ENCODE measurements around the gene FZD4. TPM values are rescaled to one million over a fixed set of nuclear protein-coding genes. Genes with fewer than 3 reads are reported as not detected.
"Not testable (repeated sequence)": the region's sequence is repeated elsewhere in the genome, so short reads cannot be mapped to it uniquely, and the experiment has no call there.

Gene FZD4
- total RNA-seq, 1 donor, result 12.7 TPM

GRCh38 chr11:86918973-86919372, 36.2 kb downstream of the FZD4 start:
- H3K36me3 ChIP-seq (ENCODE audit: insufficient read depth, low read length), result no peaks in the 10 kb centered on the region
- H3K27me3 ChIP-seq (ENCODE audit: insufficient read depth, low read length), result no peaks in the 10 kb centered on the region
- H2AFZ ChIP-seq (ENCODE audit: low read length), result peak overlapping the region; percentile 88
- peak overlapping the region; percentile 85 for H3K27ac ChIP-seq (ENCODE audit: low read depth, low read length)
- H3K9me3 ChIP-seq (ENCODE audit: low read depth, low read length), result no peaks in the 10 kb centered on the region
- TF ChIP-seq, protein P1, sequence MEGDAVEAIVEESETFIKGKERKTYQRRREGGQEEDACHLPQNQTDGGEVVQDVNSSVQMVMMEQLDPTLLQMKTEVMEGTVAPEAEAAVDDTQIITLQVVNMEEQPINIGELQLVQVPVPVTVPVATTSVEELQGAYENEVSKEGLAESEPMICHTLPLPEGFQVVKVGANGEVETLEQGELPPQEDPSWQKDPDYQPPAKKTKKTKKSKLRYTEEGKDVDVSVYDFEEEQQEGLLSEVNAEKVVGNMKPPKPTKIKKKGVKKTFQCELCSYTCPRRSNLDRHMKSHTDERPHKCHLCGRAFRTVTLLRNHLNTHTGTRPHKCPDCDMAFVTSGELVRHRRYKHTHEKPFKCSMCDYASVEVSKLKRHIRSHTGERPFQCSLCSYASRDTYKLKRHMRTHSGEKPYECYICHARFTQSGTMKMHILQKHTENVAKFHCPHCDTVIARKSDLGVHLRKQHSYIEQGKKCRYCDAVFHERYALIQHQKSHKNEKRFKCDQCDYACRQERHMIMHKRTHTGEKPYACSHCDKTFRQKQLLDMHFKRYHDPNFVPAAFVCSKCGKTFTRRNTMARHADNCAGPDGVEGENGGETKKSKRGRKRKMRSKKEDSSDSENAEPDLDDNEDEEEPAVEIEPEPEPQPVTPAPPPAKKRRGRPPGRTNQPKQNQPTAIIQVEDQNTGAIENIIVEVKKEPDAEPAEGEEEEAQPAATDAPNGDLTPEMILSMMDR (IDR thresholded peaks at IDR 0.05; ENCODE audit: extremely low read depth, low read depth, low read length), result no peak
- peaks cover 34% of the 10 kb centered on the region for H3K4me1 ChIP-seq (ENCODE audit: insufficient read depth, low read length)
- no peak for DNase-seq (ENCODE audit: insufficient read length, low spot score, missing footprints)
- no peaks in the 10 kb centered on the region for H3K79me2 ChIP-seq (ENCODE audit: insufficient read depth, low read length)
- peak overlapping the region; percentile 77 for H3K4me2 ChIP-seq (ENCODE audit: insufficient read depth, low read length)
- H3K4me3 ChIP-seq (ENCODE audit: insufficient read depth, low read length), result peak overlapping the region; percentile 33
- no peaks in the 10 kb centered on the region for H4K20me1 ChIP-seq (ENCODE audit: insufficient read depth, low read length)

DNA sequence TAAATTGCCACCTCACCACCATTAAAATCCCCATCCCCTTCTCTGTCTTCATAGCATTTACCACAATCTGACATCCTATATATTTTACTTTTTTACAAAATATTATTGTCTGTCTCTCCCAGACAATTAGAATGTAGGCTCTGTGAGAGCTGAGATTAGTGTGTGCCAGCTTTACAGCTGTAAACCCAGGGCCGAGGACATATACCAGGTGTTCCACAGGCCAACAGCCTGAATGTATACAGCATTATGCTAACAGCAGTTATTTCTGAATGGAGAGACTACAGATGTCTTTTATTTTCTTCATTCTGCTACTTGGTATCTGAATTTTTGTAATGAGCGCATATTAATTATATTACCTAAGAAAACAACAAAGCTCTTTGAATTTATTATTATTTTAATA, 36.7 kb downstream of the FZD4 start:
- no peak overlapping the region for H3K4me3 ChIP-seq (ENCODE audit: insufficient read depth, low read length)
- H3K36me3 ChIP-seq (ENCODE audit: insufficient read depth, low read length), result no peaks in the 10 kb centered on the region
- H2AFZ ChIP-seq (ENCODE audit: low read length), result no peak overlapping the region
- H3K79me2 ChIP-seq (ENCODE audit: insufficient read depth, low read length), result no peaks in the 10 kb centered on the region
- no peaks in the 10 kb centered on the region for H3K9me3 ChIP-seq (ENCODE audit: low read depth, low read length)
- H3K27me3 ChIP-seq (ENCODE audit: insufficient read depth, low read length), result no peaks in the 10 kb centered on the region
- peaks cover 34% of the 10 kb centered on the region for H3K4me1 ChIP-seq (ENCODE audit: insufficient read depth, low read length)
- H4K20me1 ChIP-seq (ENCODE audit: insufficient read depth, low read length), result no peaks in the 10 kb centered on the region
- no peak for DNase-seq (ENCODE audit: insufficient read length, low spot score, missing footprints)
- H3K4me2 ChIP-seq (ENCODE audit: insufficient read depth, low read length), result peak overlapping the region; percentile 77
- H3K27ac ChIP-seq (ENCODE audit: low read depth, low read length), result peak overlapping the region; percentile 85
- TF ChIP-seq, protein P1 (IDR thresholded peaks at IDR 0.05; ENCODE audit: extremely low read depth, low read depth, low read length), result no peak

- H3K79me2 ChIP-seq (ENCODE audit: insufficient read depth, low read length), result no peaks in the 10 kb centered on the region
- H3K36me3 ChIP-seq (ENCODE audit: insufficient read depth, low read length), result no peaks in the 10 kb centered on the region
- H4K20me1 ChIP-seq (ENCODE audit: insufficient read depth, low read length), result no peaks in the 10 kb centered on the region
- H3K4me2 ChIP-seq (ENCODE audit: insufficient read depth, low read length), result no peak overlapping the region
- no peak overlapping the region for H3K27ac ChIP-seq (ENCODE audit: low read depth, low read length)
- TF ChIP-seq, protein P1 (IDR thresholded peaks at IDR 0.05; ENCODE audit: extremely low read depth, low read depth, low read length), result no peak
- no peak overlapping the region for H2AFZ ChIP-seq (ENCODE audit: low read length)
- H3K4me3 ChIP-seq (ENCODE audit: insufficient read depth, low read length), result no peak overlapping the region
- H3K9me3 ChIP-seq (ENCODE audit: low read depth, low read length), result no peaks in the 10 kb centered on the region
- peaks cover 34% of the 10 kb centered on the region for H3K4me1 ChIP-seq (ENCODE audit: insufficient read depth, low read length)
- no peaks in the 10 kb centered on the region for H3K27me3 ChIP-seq (ENCODE audit: insufficient read depth, low read length)
- no peak for DNase-seq (ENCODE audit: insufficient read length, low spot score, missing footprints)
These were observed 37.6 kb downstream of the FZD4 start for GRCh38 chr11:86917589-86917988.

DNA sequence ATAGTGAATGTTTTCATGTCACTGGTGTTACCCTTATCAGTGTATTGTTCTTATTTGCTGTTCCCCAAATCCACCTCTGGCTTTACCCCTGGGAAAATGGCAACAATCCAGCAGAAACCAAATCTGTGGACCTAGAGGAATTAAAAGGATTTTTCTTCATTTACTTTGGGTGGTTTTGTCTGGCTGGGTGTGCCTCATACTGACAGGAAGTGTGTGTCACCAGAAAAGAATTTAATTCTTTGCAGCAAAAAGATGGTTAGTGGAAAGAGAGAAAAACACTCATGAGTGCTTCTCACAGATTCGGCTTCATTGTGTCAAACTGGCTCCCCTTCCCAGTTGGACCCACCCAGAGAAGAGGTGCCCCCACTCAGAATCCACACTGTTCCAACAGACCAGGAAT, 38.9 kb downstream of the FZD4 start:
- Histone ChIP-seq H3K4me2 (ENCODE audit: insufficient read depth, low read length) (peak overlapping the region; percentile 82), H3K4me3 (ENCODE audit: insufficient read depth, low read length) (peak overlapping the region; percentile 28), H3K27ac (ENCODE audit: low read depth, low read length) (peak overlapping the region; percentile 92), H3K4me1 (ENCODE audit: insufficient read depth, low read length) (peaks cover 34% of the 10 kb centered on the region), H3K27me3 (ENCODE audit: insufficient read depth, low read length) (no peaks in the 10 kb centered on the region), H3K9me3 (ENCODE audit: low read depth, low read length) (no peaks in the 10 kb centered on the region), H2AFZ (ENCODE audit: low read length) (peak overlapping the region; percentile 86), H3K79me2 (ENCODE audit: insufficient read depth, low read length) (no peaks in the 10 kb centered on the region), H4K20me1 (ENCODE audit: insufficient read depth, low read length) (no peaks in the 10 kb centered on the region), H3K36me3 (ENCODE audit: insufficient read depth, low read length) (no peaks in the 10 kb centered on the region)
- peak; percentile 85 for DNase-seq (ENCODE audit: insufficient read length, low spot score, missing footprints)
- TF ChIP-seq, protein P1 (IDR thresholded peaks at IDR 0.05; ENCODE audit: extremely low read depth, low read depth, low read length), result no peak

GRCh38 chr11:86915850-86916249, 39.3 kb downstream of the FZD4 start:
- H3K79me2 ChIP-seq (ENCODE audit: insufficient read depth, low read length); H3K27me3 ChIP-seq (ENCODE audit: insufficient read depth, low read length); H3K9me3 ChIP-seq (ENCODE audit: low read depth, low read length); H3K4me3 ChIP-seq (ENCODE audit: insufficient read depth, low read length); H2AFZ ChIP-seq (ENCODE audit: low read length); DNase-seq (ENCODE audit: insufficient read length, low spot score, missing footprints); H4K20me1 ChIP-seq (ENCODE audit: insufficient read depth, low read length); H3K36me3 ChIP-seq (ENCODE audit: insufficient read depth, low read length): not testable (repeated sequence)
- peak overlapping the region; percentile 92 for H3K27ac ChIP-seq (ENCODE audit: low read depth, low read length)
- peak overlapping the region; percentile 82 for H3K4me2 ChIP-seq (ENCODE audit: insufficient read depth, low read length)
- peaks cover 34% of the 10 kb centered on the region for H3K4me1 ChIP-seq (ENCODE audit: insufficient read depth, low read length)

Measured in osteoblast (primary cell).